SK-N-SH treated with all-trans-retinoic acid at 6 μM for 48 hours (cell line): ENCODE data around the gene RCOR1.

Experiments
- ATAC-seq: fragments of 200-7000 bp; cut with Tn5 transposase; 3 replicates; pipeline ENCODE4 v1.9.1; 2020; ENCODE audit warnings: mild to moderate bottlenecking, moderate library complexity
- ARNTL ChIP-seq: fragments of 450-650 bp; formaldehyde crosslinking; IDR thresholded peaks from 2 replicates; pipeline ENCODE4 v1.5.0; 2020; ENCODE audit warnings: low read depth, mild to moderate bottlenecking, moderate library complexity, borderline replicate concordance
- BACH2 ChIP-seq: fragments of 250-450 bp; sonication (Bioruptor Pico); IDR thresholded peaks from 2 replicates; pipeline ENCODE4 v1.9.0; 2021; ENCODE audit warnings: mild to moderate bottlenecking, borderline replicate concordance
- CREB5 ChIP-seq: fragments of 250-450 bp; sonication (Bioruptor Pico); IDR thresholded peaks from 2 replicates; pipeline ENCODE4 v1.5.1; 2020; ENCODE audit warnings: low read depth, mild to moderate bottlenecking, moderate library complexity
- CSDC2 ChIP-seq: fragments of 250-450 bp; sonication (Bioruptor Pico); IDR thresholded peaks from 2 replicates; pipeline ENCODE4 v1.5.0; 2020; ENCODE audit warnings: mild to moderate bottlenecking, moderate library complexity
- ESRRG ChIP-seq: fragments of 250-450 bp; sonication (Bioruptor Pico); IDR thresholded peaks from 2 replicates; pipeline ENCODE4 v1.6.1; 2021; ENCODE audit warnings: mild to moderate bottlenecking
- ISL1 ChIP-seq: fragments of 250-450 bp; sonication (Bioruptor Pico); IDR thresholded peaks from 2 replicates; pipeline ENCODE4 v2.1.2; 2022; ENCODE audit warnings: mild to moderate bottlenecking, moderate library complexity
- OSR1 ChIP-seq: fragments of 250-450 bp; sonication (Bioruptor Pico); IDR thresholded peaks from 2 replicates; pipeline ENCODE4 v1.8.0; 2022; ENCODE audit warnings: moderate library complexity, mild to moderate bottlenecking, inconsistent platforms
- PATZ1 ChIP-seq: fragments of 250-450 bp; sonication (Bioruptor Pico); IDR thresholded peaks from 2 replicates; pipeline ENCODE4 v1.8.0; 2020; ENCODE audit warnings: mild to moderate bottlenecking, moderate library complexity, borderline replicate concordance
- POU6F1 ChIP-seq: fragments of 250-450 bp; sonication (Bioruptor Pico); IDR thresholded peaks from 2 replicates; pipeline ENCODE4 v1.8.0; 2021; ENCODE audit warnings: low read depth, mild to moderate bottlenecking, moderate library complexity, borderline replicate concordance
- PPARA ChIP-seq: fragments of 250-450 bp; sonication (Bioruptor Pico); IDR thresholded peaks from 2 replicates; pipeline ENCODE4 v1.5.0; 2020; ENCODE audit warnings: mild to moderate bottlenecking, borderline replicate concordance
- RARB ChIP-seq: fragments of 250-450 bp; sonication (Bioruptor Pico); IDR thresholded peaks from 2 replicates; pipeline ENCODE4 v1.8.0; 2021; ENCODE audit warnings: mild to moderate bottlenecking, moderate library complexity
- SNAI2 ChIP-seq: fragments of 250-450 bp; sonication (Bioruptor Pico); IDR thresholded peaks from 2 replicates; pipeline ENCODE4 v1.5.0; 2020; ENCODE audit warnings: mild to moderate bottlenecking, moderate library complexity
- TOX ChIP-seq: fragments of 250-450 bp; sonication (Bioruptor Pico); IDR thresholded peaks from 2 replicates; pipeline ENCODE4 v1.8.0; 2021; ENCODE audit warnings: mild to moderate bottlenecking, moderate library complexity, borderline replicate concordance
- TSHZ2 ChIP-seq: fragments of 250-450 bp; sonication (Bioruptor Pico); IDR thresholded peaks from 2 replicates; pipeline ENCODE4 v1.5.0; 2020; ENCODE audit warnings: mild to moderate bottlenecking, moderate library complexity
- ZC3H10 ChIP-seq: fragments of 250-450 bp; sonication (Bioruptor Pico); IDR thresholded peaks from 2 replicates; pipeline ENCODE4 v1.5.1; 2021; ENCODE audit warnings: mild to moderate bottlenecking, moderate library complexity
- ZFP3 ChIP-seq: fragments of 250-450 bp; sonication (Bioruptor Pico); IDR thresholded peaks from 2 replicates; pipeline ENCODE4 v1.5.0; 2020; ENCODE audit warnings: mild to moderate bottlenecking, moderate library complexity
- ZFP30 ChIP-seq: fragments of 450-650 bp; formaldehyde crosslinking; IDR thresholded peaks from 2 replicates; pipeline ENCODE4 v1.5.0; 2022; ENCODE audit warnings: mild to moderate bottlenecking, moderate library complexity
- ZNF565 ChIP-seq: fragments of 450-650 bp; formaldehyde crosslinking; conservative IDR thresholded peaks from 2 replicates; pipeline ENCODE4 v1.5.0; 2020; ENCODE audit warnings: low read depth, mild to moderate bottlenecking, moderate library complexity
- ZNF70 ChIP-seq: fragments of 450-650 bp; formaldehyde crosslinking; IDR thresholded peaks from 2 replicates; pipeline ENCODE4 v1.5.0; 2020; ENCODE audit warnings: mild to moderate bottlenecking, moderate library complexity
- ZNF8 ChIP-seq: fragments of 450-650 bp; formaldehyde crosslinking; IDR thresholded peaks from 2 replicates; pipeline ENCODE4 v1.5.0; 2020; ENCODE audit warnings: mild to moderate bottlenecking, moderate library complexity
- TF ChIP-seq, protein P1 (sequence below): fragments of 250-450 bp; sonication (Bioruptor Pico); IDR thresholded peaks from 2 replicates; pipeline ENCODE4 v1.5.1; 2021; ENCODE audit warnings: mild to moderate bottlenecking, moderate library complexity

RCOR1 gene

GRCh38 chr14:102645746-102646440 is 53.4 kb downstream of the RCOR1 start:
- no peak for ATAC-seq
- no peak for TF ChIP-seq ZNF565
- no peak for TF ChIP-seq RARB (CRISPR knock-in tag)
- TF ChIP-seq CSDC2 (CRISPR knock-in tag): no peak
- TF ChIP-seq ZNF70 (CRISPR knock-in tag): no peak
- TF ChIP-seq CREB5 (CRISPR knock-in tag): no peak
- TF ChIP-seq TOX (CRISPR knock-in tag): no peak
- no peak for TF ChIP-seq BACH2 (CRISPR knock-in tag)
- TF ChIP-seq ESRRG (CRISPR knock-in tag): no peak
- TF ChIP-seq, protein P1, sequence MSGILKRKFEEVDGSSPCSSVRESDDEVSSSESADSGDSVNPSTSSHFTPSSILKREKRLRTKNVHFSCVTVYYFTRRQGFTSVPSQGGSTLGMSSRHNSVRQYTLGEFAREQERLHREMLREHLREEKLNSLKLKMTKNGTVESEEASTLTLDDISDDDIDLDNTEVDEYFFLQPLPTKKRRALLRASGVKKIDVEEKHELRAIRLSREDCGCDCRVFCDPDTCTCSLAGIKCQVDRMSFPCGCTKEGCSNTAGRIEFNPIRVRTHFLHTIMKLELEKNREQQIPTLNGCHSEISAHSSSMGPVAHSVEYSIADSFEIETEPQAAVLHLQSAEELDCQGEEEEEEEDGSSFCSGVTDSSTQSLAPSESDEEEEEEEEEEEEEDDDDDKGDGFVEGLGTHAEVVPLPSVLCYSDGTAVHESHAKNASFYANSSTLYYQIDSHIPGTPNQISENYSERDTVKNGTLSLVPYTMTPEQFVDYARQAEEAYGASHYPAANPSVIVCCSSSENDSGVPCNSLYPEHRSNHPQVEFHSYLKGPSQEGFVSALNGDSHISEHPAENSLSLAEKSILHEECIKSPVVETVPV (CRISPR knock-in tag): no peak
- TF ChIP-seq OSR1 (CRISPR knock-in tag): no peak
- TF ChIP-seq ZNF8: no peak
- no peak for TF ChIP-seq ZFP30 (CRISPR knock-in tag)
- no peak for TF ChIP-seq TSHZ2 (CRISPR knock-in tag)
- no peak for TF ChIP-seq ISL1
- TF ChIP-seq POU6F1 (CRISPR knock-in tag): no peak
- TF ChIP-seq PATZ1 (CRISPR knock-in tag): no peak
- TF ChIP-seq, all 23 proteins: peak for 0

- no peak for TF ChIP-seq POU6F1 (CRISPR knock-in tag)
- no peak for TF ChIP-seq TOX (CRISPR knock-in tag)
- TF ChIP-seq, protein P1 (CRISPR knock-in tag): no peak
- TF ChIP-seq SNAI2 (CRISPR knock-in tag): no peak
- TF ChIP-seq ESRRG (CRISPR knock-in tag): no peak
- no peak for TF ChIP-seq ARNTL (CRISPR knock-in tag)
- no peak for TF ChIP-seq ZC3H10 (CRISPR knock-in tag)
- no peak for TF ChIP-seq ZNF565
- TF ChIP-seq PPARA (CRISPR knock-in tag): no peak
- TF ChIP-seq CSDC2 (CRISPR knock-in tag): no peak
- no peak for TF ChIP-seq ZFP3 (CRISPR knock-in tag)
- TF ChIP-seq RARB (CRISPR knock-in tag): no peak
- TF ChIP-seq ISL1: no peak
- no peak for TF ChIP-seq CREB5 (CRISPR knock-in tag)
- TF ChIP-seq PATZ1 (CRISPR knock-in tag): no peak
- TF ChIP-seq, all 23 proteins: peak for 0
- ATAC-seq: no peak
Observed at GRCh38 chr14:102646615-102647014, 54.2 kb downstream of the RCOR1 start.
